Fibroblast of skin of right biceps (primary cell): ENCODE data around the gene FAM217A.

Experiments
- DNase-seq: peaks from one replicate; pipeline ENCODE4 v3.0.0-alpha.2; 2013

Gene FAM217A

DNA sequence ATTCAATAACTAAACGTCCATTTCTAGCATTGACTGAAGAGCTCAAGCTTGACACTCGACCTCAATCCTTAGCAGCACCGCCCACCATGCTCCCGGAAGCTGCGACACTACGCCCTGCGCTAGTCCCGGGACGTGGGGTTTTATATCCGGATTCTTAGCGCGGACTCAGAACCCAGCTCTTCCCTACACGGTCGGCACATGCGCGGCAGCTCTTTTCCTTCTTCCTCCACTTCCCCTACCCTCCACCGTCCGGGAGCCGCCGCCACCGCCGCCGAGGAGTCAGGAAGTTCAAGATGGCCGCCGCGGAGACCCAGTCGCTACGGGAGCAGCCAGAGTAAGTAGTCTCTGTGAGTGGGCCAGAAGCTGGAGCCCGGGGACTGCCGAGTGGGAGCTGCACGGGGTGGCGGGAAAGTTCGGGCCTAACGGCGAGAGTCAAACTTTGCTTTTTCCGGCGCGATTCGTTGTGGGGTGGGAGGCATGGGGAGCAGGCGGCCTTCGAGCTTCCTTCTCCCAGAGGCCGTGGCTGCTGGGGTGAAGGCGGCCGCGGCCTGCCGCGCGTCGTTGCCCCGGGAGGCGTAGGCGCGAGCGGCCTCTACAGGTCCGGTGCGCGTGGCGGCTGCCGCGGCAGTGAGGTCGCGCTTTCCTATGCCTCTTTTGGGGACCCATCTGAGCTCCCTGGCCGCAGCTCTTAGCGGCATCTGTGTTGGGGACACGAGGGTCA, 57.6 kb downstream of the FAM217A start:
- DNase-seq, result peak; percentile 98

DNA sequence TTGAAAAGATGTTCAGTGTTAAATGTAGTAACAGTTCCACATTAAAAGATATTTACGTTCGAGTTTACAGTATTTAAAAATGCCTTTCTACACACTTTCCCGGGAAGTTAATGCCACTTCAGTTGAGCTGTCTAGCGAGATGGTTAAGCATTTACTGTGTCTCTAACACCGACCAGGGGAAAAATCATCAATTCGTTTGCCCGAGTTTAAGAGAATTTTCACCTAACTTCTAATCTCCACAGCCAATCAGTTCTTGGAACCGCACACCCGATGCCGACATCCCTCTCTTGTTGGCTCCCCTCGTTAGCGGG, 58.2 kb downstream of the FAM217A start:
- no peak for DNase-seq

DNA sequence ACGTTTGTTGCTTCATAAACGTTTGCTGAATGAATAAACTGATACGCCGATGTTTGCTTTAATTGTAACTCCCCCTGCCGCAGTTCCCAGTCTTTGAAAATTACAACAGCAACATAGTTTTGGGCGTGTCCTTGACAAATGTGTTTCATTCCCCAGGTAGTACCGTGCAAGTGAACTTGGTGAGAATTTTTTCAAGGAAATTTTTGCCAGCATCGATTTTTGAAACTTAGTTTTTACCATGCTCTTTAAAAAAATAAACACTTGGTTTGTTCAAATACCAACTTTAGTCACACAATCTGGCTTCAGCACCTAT, 60.1 kb downstream of the FAM217A start:
- no peak for DNase-seq
